ENCODE measurements around the gene OLIG3.

Gene OLIG3

GRCh38 chr6:137494281-137494987 is at the start of gene OLIG3:
OLIG3 (minus strand) TSS chr6:137494394; CDS start chr6:137494170, 224 bp downstream.
- intact Hi-C loops (cut with DNase I) = no loop called here
- DNase-seq = no peak

DNA sequence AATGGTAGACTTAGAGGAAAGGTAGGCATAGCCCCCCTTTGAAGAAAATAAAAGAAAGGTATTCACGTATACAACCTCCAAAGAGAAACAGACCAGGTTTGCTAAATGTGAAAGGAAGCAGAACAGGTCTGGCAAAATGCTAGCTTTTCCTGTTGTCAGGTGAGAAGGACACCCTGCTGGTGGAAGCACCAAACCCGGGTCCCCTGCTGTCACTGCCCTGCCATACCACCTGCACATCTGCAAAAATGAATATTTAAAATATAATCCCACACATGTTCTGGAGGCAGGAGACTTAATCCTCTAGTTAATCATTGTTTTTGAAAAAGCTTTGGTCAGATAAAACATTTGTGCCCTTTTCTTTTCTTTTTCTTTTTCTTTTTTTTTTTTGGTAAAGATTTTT is 48.9 kb upstream of the OLIG3 start:
- intact Hi-C loops (cut with DNase I) = no loop called here
- DNase-seq = no peak

- intact Hi-C loops (cut with DNase I) = no loop called here
- no peak for DNase-seq
These were observed 48.5 kb upstream of the OLIG3 start for GRCh38 chr6:137542713-137543112.

DNA sequence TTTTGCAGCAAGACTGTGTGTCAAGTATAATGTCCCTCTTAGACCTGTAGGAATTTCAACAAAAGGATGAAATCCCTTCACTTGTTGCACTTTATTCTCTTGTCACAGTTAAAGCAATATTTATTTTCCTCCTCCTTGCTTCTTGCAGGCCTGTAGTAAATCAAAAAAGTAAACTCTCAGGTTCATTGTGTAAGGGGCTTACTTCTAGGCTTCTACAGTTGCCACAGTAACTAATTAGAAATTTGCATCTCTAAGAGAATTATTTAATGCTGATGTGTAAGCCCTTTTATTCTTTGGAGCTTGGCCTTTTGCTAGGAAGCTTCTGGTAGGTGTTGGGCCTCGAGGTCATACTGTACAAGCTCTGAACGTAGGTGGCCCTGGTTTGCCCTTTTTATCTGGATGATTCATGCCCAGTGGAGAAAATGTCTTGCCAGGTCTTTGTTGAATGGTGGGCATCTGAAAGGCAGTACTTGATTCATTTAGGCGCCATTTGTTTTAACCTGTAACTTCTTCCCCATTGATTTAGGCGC is 47.4 kb upstream of the OLIG3 start:
- intact Hi-C loops (cut with DNase I) = no loop called here
- DNase-seq = no peak

- intact Hi-C loops (cut with DNase I) = no loop called here
- DNase-seq = no peak
These were observed 42.0 kb upstream of the OLIG3 start for GRCh38 chr6:137536104-137536773.

DNA sequence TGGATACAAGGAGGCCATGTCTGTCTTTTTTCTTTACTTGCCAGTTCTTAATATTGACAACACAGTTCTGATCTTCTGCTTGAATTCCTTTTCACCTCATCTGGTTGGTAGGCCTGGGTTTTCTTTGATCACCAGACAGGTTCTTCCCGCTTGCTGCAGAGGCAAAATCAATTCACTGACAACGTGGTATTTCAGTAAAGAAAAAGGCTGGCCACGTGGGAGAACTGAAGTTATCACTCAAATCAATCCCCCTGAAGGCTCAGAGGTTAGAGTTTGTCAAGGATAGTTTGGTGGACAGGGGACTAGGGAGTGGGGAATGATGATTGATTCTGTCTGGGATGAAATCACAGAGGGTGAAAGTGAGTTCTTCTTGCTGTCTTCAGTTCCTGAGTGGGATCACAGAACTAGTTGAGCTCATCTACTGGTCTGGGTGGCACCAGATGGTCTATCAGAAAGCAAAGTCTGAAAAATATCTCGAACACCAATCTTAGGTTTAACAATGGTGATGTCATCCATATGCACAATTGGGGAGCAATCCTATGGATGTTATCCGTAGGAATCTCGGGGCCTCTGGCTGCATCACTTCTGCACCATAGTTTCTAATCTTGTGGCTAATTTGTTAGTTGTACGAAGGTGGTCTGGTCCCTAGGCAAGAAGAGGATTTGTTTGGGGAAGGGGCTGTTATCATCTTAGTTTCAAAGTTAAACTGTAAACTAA is 37.3 kb upstream of the OLIG3 start:
- no peak for DNase-seq
- intact Hi-C loops (cut with DNase I) = no loop called here

GRCh38 chr6:137530404-137530803 is 36.2 kb upstream of the OLIG3 start:
- DNase-seq = no peak
- intact Hi-C loops (cut with DNase I) = no loop called here

DNA sequence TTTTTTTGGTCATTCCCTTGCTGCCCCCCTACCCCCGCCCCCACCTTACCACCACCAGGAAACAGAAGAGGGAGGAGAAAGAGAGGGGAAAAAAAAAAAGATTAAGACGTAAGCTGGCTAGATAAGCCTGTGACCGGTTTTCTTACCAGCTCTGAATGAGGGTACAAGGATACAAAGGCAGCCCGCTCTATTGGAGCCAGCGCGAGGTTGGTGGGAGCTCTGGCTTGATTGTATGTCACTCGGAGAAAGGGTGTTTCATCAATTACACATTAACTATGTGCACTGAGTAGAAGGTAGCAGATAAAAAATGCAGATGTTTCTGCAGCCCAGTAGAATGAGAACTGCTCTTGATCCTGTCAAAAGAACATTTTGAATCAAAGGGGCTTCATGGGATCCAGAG is 28.6 kb upstream of the OLIG3 start:
- intact Hi-C loops (cut with DNase I) = no loop called here
- no peak for DNase-seq

DNA sequence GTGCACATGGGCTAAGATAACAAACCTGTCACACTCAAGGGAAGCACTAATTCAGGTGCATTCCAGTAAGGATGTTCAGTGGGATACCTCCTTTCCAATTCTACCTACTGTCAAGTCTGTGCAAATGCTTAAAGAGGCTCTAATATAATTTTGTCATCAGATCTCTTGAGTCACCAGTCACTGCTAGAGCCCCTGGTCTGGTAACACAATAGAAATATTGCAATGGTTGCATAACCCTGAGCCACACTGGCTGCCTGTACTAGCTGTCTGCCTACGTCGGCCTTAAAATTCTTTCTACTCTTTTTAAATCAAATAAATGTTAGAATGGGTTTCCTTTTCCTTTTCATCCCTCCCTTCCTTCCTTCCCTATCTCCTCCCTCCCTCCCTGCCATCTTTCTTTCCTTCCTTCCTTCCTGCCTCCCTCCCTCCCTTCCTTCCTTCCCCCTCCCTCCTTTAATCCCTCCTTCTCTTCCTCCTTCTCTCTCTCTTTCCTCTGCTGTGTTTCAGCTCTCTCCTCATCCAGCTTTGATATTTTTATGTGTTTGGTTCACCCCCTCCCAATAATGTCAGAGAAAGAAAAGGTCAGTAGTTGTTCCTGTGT is 28.1 kb upstream of the OLIG3 start:
- DNase-seq = no peak
- intact Hi-C loops (cut with DNase I) = no loop called here

GRCh38 chr6:137520520-137520919 is 26.3 kb upstream of the OLIG3 start:
- intact Hi-C loops (cut with DNase I) = no loop called here
- DNase-seq = no peak

DNA sequence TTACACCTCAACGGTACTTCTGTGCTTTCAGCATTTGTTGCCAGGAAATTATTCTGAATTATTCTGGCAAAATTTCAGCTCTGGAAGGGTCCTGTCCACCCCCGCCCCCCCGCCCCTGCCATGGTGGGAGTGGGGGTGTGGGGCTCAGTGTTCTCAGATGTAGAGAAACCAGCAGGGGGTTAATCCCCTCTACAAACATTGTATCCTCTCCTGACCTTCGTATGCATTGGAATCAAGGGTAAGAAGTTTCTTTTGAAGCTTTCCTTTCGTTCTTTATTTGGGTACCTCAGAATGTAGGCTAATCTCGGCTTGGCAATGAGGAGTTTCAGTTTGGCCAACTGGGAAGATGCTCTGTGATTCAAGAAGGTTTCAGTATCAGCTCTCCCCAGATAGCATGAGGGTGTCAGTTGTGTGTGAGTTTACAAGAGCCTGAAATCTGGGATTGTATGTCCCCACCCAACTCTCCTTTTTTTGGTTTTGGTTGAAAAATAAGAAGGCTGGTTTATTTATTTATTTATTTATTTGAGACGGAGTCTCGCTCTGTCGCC is 25.5 kb upstream of the OLIG3 start:
- intact Hi-C loops (cut with DNase I) = no loop called here

DNA sequence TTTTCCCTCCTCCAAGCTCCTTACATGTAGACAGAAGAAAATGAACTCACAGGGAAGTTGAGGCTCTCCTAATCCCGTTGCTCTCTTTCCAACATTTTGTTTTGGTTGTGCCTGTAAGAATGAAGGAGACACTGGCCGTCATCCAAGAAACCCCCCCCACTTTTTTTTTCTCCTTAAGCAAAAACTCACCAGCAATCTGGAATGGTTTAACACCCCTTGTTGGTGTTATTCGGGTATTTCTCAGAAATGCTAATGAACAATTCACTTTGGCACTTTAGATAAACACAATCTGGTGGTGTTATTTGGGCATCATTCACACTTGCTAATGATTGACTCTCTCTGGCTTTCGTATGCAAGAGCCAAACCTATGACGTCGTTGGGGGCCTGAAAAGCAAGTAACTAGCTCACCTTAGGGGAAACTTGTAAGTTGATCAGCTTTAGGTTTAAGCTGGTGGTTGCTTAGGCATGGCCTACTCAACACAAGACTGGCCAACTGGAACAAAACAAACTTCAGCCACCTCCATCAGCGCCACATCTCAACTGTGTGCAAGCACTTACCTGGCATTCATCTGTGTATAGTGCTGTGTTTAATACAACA is 24.3 kb upstream of the OLIG3 start:
- DNase-seq = no peak
- intact Hi-C loops (cut with DNase I) = no loop called here

More for the DNA sequence above, 25.5 kb upstream of the OLIG3 start:
- DNase-seq = no peak

GRCh38 chr6:137514418-137514817 is 20.2 kb upstream of the OLIG3 start:
- intact Hi-C loops (cut with DNase I) = no loop called here
- DNase-seq = no peak

DNA sequence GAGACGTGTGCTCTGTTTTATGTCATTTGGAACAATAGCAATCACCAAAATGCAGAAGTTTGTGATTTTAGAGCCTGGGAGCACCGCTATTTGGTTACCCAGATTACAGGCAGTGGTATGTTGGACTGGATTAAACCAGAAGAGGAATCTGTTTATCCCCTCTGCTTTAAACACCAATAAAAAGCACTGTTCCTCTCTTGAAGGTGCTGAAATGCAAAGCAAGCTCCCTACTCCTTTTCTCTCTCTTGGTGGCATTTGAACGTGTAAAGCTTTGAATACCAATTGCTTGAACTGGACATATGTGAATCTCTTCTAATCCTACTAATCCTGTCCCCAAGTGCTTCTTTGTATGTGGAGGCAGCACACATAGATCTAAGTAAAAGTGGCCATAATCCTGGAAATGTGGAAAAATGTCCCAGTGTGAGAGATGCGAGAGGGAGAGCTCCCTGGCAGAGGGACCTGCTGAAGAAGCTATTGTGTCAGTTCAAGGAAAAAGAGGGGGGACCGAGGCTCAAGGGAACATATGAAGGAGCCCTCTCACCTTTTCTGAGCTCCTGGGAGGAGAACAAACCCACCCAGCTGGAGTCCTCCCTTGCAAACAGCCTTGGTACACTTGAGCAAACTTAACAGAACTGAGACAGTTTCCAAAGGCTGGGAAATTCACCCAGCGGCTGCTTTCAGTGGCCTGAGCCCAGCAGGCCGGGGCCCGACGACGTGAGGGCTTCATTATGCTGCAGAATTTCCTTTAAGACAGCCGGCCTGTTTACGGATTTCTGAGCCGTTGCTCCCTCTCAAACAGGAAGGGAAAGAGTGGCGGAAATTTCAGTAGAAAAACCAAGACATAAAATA is 18.8 kb upstream of the OLIG3 start:
- DNase-seq = no peak
- intact Hi-C loops (cut with DNase I) = no loop called here

DNA sequence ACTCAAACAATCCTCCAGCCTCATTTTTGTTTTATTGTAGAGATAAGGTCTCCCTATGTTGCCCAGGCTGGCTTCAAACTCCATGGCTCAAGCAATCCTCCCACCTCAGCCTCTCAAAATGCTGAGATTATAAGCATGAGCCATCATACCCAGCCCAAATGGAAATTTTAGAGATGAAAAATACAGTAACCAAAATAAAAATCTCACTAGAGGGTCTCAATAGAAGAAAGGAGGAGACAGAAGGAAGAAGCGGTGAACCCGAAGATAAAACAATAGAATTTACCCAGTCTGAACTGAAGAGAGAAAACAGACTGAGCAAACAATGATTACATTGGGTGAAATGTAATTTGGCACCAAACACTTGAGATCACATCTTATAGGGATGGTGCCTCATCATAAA is 16.7 kb upstream of the OLIG3 start:
- no peak for DNase-seq
- intact Hi-C loops (cut with DNase I) = no loop called here

DNA sequence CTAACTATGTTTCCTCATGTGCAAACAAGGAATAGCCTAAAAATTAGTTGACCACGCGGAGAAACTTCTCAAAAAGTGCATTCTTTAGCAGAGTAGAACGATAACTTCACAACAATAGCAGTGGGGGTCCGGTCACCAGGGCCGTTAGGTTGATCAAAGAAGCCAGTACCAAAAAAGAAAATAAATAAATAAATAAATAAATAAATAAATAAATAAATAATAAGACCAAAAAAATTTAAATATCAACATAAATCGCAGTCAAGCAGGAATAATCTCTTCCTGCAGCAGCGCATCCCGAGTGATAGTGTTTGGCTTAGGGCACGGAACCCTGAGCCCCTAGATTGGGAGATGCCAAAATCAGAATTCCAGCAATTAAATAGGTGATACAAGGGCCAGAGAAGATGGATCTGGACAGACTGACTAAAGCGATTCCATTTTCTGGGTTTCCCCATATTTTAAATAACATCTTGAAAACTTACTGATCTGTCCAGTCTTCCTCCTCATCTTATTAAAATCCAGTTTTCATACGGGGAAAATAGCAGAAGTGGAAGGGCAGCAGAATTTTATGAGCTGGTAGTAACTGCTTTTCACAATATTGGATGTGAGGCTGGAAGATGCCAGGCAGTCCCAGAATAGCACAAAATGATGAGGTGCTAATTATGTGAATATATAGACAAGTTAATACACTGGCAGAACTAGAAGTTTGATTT is 4.4 kb upstream of the OLIG3 start:
- no peak for DNase-seq
- intact Hi-C loops (cut with DNase I) = no loop called here

DNA sequence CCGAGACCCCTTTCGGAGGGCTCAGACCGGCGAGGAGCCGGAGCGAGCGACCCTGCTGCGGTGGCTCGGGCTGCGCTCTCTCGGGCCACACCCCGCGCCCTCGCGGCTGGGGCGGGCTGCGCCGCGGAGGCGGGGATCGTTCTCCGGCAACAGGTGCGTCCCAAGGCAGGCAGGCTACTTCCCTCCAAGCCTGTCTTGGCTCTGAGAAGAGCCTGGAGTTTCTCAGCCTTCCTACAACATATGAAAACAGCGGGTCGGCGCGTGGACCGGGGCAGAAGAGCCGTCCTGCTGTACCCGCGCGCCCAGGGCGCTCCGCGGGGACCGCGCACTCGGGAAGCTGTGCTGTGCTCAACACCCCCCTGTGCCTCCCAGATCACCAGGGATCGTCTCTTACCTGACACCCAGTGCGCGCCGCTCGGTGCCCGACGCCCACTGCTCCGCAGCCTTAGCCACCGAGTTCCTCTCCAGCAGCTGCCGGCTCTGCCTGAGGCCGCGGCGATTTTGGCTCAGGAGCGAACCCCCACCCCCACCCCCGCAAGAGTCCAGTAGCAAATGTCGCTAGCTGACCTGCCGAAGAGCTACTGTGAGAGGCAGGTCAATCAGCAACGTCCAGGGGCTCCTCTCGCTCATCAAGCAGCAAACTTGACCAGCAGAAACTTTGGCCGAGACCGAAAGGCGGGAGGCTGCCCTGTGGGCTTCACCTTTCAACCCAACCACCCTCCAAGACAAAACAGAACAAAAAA is 3.7 kb upstream of the OLIG3 start:
- DNase-seq = no peak
- intact Hi-C loops (cut with DNase I) = no loop called here

Measured in head of caudate nucleus (tissue), 42 donors.